Kidney epithelial cell (primary cell): ENCODE results near the gene SLC30A2. TPM values are rescaled to one million over a fixed set of nuclear protein-coding genes. Genes with fewer than 3 reads are reported as not detected.

Experiments used
- DNase-seq: peaks from one replicate; pipeline ENCODE4 v3.0.0-alpha.2; 2010; ENCODE audit warnings: low read depth
- H3K27me3 ChIP-seq: 2 replicates; pipeline ENCODE4 v1.6.0; 2011; ENCODE audit warnings: low read length; ENCODE audit not compliant: control insufficient read depth, insufficient read depth
- H3K36me3 ChIP-seq: 2 replicates; pipeline ENCODE4 v1.5.1; 2011; ENCODE audit warnings: low read length; ENCODE audit not compliant: control insufficient read depth, insufficient read depth
- H3K4me3 ChIP-seq: 2 replicates; pipeline ENCODE4 v1.5.1; 2011; ENCODE audit warnings: low read depth, mild to moderate bottlenecking, control low read depth, low read length
- total RNA-seq: library from RNA; depleted of rRNA; stranded (reverse); fragments of >200 nt; gene quantifications from 2 replicates; pipeline ENCODE4 v1.2.3, GENCODE V29; 2015
- TF ChIP-seq, protein P1 (sequence below): IDR thresholded peaks from 2 replicates; pipeline ENCODE4 v1.5.1; 2011; ENCODE audit warnings: mild to moderate bottlenecking, moderate library complexity, low read length, control low read depth, inconsistent platforms; ENCODE audit not compliant: insufficient read depth, poor library complexity, severe bottlenecking

The SLC30A2 gene
- total RNA-seq, 1 donor from 2014 or later, result 0.75 TPM

DNA sequence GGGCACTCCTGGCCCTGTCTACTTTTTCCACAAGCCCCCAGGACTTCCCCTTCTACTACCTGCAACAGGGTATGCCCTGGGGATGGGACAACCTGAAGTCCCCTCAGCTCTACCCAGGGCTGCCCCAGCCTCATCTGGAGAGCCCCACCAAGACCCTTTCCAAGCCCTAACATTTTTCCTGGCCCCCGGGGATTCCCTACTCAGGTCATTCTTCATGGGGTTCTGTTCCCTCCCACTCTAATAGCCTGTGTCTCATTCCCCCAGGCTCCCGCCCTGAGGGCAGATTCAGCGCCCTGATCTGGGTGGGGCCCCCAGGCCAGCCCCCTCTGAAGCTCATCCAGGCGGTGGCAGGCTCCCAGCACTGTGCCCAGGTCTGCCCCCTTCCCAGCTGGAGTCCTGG is 14.7 kb downstream of the SLC30A2 start:
- TF ChIP-seq, protein P1, sequence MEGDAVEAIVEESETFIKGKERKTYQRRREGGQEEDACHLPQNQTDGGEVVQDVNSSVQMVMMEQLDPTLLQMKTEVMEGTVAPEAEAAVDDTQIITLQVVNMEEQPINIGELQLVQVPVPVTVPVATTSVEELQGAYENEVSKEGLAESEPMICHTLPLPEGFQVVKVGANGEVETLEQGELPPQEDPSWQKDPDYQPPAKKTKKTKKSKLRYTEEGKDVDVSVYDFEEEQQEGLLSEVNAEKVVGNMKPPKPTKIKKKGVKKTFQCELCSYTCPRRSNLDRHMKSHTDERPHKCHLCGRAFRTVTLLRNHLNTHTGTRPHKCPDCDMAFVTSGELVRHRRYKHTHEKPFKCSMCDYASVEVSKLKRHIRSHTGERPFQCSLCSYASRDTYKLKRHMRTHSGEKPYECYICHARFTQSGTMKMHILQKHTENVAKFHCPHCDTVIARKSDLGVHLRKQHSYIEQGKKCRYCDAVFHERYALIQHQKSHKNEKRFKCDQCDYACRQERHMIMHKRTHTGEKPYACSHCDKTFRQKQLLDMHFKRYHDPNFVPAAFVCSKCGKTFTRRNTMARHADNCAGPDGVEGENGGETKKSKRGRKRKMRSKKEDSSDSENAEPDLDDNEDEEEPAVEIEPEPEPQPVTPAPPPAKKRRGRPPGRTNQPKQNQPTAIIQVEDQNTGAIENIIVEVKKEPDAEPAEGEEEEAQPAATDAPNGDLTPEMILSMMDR, result no peak
- Histone ChIP-seq H3K4me3 (no peak overlapping the region), H3K27me3 (no peaks in the 10 kb centered on the region), H3K36me3 (no peaks in the 10 kb centered on the region)
- no peak for DNase-seq

DNA sequence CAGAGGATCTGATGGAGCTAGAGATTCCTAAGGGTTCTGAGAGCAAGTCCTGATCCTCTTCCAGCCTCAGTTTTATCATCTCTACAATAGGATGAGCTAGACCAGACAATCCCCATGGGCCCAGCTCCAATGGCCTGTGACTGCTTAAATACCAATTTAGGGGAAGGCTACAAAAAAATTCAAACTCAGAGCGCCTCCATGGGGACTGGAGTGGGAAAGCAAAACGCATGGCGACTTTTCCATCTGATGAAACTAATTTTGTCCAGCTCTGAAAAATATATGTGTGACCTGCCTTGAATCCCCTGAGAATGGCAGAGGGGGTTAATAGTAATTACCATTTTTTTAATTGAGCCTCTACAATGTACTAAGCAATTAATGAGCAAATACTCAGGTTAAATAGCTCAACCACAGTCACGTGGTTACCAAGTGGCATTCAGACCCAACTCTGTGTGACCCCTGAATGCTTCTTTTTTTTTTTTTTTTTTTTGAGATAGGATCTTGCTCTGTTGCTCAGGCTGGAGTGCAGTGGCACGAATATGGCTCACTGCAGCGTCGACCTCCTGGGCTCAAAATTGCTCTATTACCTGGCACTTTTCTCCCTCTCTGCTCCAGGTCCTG is 15.9 kb downstream of the SLC30A2 start:
- Histone ChIP-seq H3K36me3 (no peaks in the 10 kb centered on the region), H3K4me3 (no peak overlapping the region), H3K27me3 (no peaks in the 10 kb centered on the region)
- DNase-seq, result no peak
- TF ChIP-seq, protein P1, result peak; percentile 8

DNA sequence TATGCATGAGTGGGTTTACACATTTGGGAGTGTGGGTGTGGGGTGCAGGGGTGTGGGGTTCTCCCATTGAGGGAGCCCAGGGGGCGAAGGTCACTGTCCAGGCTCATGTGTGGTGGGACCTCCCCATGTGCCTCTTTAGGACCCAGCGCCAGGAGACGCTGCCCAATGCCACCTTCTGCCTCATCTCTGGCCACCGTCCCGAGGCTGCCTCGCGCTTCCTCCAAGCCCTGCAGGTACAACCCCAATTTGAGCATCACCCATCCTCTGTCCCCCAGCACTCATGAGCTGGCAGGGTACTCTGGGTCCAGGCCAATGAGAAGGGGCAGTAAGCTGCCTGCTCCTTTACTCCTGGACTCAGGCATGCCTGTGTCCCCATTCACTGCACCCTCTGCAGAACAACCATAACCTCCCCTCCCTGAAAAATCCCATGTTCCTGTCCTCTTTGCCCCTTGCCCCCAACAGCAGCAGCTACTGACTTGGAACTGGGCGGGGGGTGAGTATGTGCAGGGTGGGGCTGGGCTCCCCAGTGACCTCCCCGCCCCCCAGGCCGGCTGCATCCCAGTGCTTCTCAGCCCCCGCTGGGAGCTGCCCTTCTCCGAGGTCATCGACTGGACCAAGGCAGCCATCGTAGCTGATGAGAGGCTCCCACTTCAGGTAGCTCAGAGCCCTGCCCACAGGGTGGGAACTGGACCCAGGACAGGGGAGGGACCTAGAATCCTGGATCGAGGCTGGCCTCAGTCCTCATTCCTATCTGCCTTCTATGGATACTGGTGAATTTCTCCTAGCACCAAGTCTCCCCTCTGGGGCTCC is 16.7 kb downstream of the SLC30A2 start:
- Histone ChIP-seq H3K4me3 (no peak overlapping the region), H3K27me3 (no peaks in the 10 kb centered on the region), H3K36me3 (no peaks in the 10 kb centered on the region)
- DNase-seq, result no peak
- TF ChIP-seq, protein P1, result no peak

DNA sequence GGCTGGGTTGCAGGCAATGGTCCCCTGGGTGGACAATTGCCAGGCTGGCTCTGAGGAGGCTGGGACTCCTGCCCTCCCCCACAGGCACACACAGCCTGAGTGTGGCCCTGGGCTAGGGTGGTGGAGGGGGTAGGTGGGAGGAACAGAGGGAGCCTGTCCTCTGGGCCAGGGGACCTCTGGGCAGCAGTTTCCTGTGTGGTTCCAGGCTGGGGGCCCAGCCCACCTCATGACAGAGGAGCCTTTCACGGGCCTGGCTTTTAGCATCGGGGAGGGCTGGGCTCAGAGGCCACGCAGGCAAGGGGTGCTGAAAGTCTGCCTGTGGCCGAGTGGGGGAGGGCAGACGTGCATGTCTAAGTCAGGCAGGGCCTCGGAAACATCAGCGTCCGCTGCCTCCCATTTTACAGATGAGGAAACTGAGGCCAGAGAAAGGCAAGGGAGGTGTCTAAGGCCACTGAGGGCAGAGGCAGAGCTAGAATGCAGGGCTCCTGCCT is 17.4 kb downstream of the SLC30A2 start:
- H3K27me3 ChIP-seq, result no peaks in the 10 kb centered on the region
- H3K36me3 ChIP-seq, result no peaks in the 10 kb centered on the region
- no peak for DNase-seq
- no peak overlapping the region for H3K4me3 ChIP-seq
- TF ChIP-seq, protein P1, result no peak

DNA sequence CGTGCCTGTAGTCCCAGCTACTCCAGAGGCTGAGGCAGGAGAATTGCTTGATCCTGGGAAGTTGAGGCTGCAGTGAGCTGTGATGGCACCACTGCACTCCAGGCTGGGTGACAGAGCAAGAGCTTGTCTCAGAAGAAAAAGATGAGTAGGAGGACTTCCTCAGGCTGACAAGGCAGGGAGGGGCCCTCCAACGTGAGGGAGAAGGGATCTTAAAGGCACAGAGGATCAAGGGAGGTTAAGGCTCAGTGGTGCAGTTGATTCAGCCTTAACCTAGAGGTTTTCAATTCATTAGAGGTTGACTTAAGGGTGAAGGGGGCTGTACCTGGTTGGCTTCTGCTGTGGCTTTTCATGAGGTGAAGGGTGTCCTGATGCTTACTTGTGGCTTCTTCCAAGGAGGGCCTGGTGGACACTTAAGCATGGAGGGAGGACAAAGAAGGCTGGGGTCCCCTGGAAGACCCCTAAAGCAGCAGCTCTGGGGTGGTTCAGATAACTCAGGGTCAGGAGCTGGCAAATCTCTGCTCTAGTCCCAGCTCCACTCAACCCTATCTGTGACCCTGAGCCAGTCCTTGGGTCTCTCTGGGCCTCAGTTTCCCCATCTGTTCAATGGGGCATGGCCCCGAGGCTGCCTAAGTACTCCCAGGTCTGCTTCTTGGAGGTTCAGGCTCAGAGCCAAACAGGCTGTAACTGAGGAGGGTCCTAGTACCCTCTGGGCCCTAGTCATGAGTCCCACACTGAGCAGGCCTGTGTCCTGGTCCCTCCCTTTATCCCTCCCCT is 18.0 kb downstream of the SLC30A2 start:
- TF ChIP-seq, protein P1, result no peak
- no peak overlapping the region for H3K4me3 ChIP-seq
- no peak for DNase-seq
- no peaks in the 10 kb centered on the region for H3K27me3 ChIP-seq
- H3K36me3 ChIP-seq, result no peaks in the 10 kb centered on the region
